ENCODE data around the gene CTIF.
"Not testable (repeated sequence)": the region's sequence is repeated elsewhere in the genome, so short reads cannot be mapped to it uniquely, and the experiment has no call there.

Gene CTIF

GRCh38 chr18:48810805-48811204, 272.0 kb downstream of the CTIF start:
- H3K27ac Mint-ChIP-seq: no peak overlapping the region
- H3K9me3 Mint-ChIP-seq: no peaks in the 10 kb centered on the region
- peaks cover 50% of the 10 kb centered on the region for H3K4me1 Mint-ChIP-seq
- TF ChIP-seq CTCF (IDR thresholded peaks at IDR 0.05): no peak
- no peak overlapping the region for H3K4me3 Mint-ChIP-seq
- H3K27me3 Mint-ChIP-seq (ENCODE audit: low read depth, poor library complexity): no peaks in the 10 kb centered on the region
- no peak for DNase-seq
- peaks cover 3% of the 10 kb centered on the region for H3K36me3 Mint-ChIP-seq (ENCODE audit: low read depth)

GRCh38 chr18:48811401-48811800, 272.6 kb downstream of the CTIF start:
- Mint-ChIP-seq H3K4me1 (peaks cover 44% of the 10 kb centered on the region), H3K36me3 (ENCODE audit: low read depth) (peaks cover 8% of the 10 kb centered on the region), H3K4me3 (no peak overlapping the region), H3K27ac (no peak overlapping the region), H3K9me3 (no peaks in the 10 kb centered on the region), H3K27me3 (ENCODE audit: low read depth, poor library complexity) (no peaks in the 10 kb centered on the region)
- no peak for DNase-seq
- no peak for TF ChIP-seq CTCF (IDR thresholded peaks at IDR 0.05)

- DNase-seq; H3K27me3 Mint-ChIP-seq (ENCODE audit: low read depth, poor library complexity); H3K4me3 Mint-ChIP-seq; H3K9me3 Mint-ChIP-seq; H3K27ac Mint-ChIP-seq: not testable (repeated sequence)
- Mint-ChIP-seq H3K36me3 (ENCODE audit: low read depth) (peaks cover 12% of the 10 kb centered on the region), H3K4me1 (peaks cover 42% of the 10 kb centered on the region)
Observed at GRCh38 chr18:48811977-48812451, 273.2 kb downstream of the CTIF start.

DNA sequence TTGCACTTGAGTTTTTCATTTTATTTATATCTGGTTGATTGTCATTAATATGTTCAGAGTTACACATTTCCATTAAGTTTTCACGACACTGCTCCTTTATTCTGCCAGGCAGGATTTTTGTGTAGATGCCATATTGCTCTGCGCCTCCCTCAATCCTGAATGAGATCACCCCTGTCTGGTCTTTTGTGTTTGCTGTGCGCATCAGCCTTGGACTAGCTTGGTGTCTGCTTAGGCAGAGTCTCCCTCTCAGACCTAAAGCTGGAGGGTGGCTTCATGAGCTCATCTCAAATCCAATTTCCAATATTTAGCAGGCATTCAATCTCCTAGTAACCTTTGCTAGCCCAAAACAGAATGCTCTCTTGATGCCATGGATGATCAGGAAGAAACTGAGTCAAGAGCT, 274.5 kb downstream of the CTIF start:
- no peak for DNase-seq
- peaks cover 18% of the 10 kb centered on the region for H3K36me3 Mint-ChIP-seq (ENCODE audit: low read depth)
- H3K9me3 Mint-ChIP-seq: no peaks in the 10 kb centered on the region
- no peak overlapping the region for H3K27ac Mint-ChIP-seq
- H3K4me3 Mint-ChIP-seq: no peak overlapping the region
- TF ChIP-seq CTCF (IDR thresholded peaks at IDR 0.05): no peak
- peaks cover 4% of the 10 kb centered on the region for H3K27me3 Mint-ChIP-seq (ENCODE audit: low read depth, poor library complexity)
- peaks cover 42% of the 10 kb centered on the region for H3K4me1 Mint-ChIP-seq

DNA sequence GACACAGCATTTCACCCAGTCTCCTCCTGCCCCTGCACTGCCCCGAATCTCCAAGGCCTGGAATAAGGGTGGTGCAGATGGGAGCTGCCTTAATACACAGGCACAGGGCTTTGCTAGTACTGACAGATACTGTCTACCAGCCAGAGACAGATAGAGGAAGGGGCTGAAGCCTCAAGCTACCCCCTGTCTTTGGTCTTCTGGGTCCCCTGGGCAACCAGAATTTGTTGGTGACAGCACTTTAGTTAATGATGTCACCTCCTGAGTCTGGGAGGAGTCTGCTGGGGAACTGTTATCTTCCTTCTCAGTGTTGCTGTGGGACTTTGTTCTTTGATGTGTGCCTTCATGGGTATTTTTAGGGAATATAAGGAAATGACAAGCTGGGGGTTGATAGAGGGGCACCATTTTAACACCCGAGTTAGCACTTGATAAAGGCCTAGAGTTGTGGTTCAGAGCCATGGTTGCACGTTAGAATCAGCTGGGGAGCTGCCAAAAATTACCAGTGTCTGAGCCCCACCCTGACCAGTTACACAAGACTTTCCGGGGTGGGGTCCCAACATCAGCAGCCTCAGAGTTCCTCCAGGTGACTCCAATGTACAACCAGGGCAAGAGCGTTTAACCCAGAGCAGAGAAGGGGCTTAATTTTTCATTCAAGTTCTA, 275.1 kb downstream of the CTIF start:
- no peak for TF ChIP-seq CTCF (IDR thresholded peaks at IDR 0.05)
- no peak overlapping the region for H3K27ac Mint-ChIP-seq

GRCh38 chr18:48814490-48815178, 275.8 kb downstream of the CTIF start:
- Mint-ChIP-seq H3K27ac (no peak overlapping the region), H3K4me1 (peaks cover 39% of the 10 kb centered on the region), H3K9me3 (no peaks in the 10 kb centered on the region), H3K27me3 (ENCODE audit: low read depth, poor library complexity) (peaks cover 7% of the 10 kb centered on the region), H3K36me3 (ENCODE audit: low read depth) (peaks cover 24% of the 10 kb centered on the region), H3K4me3 (no peak overlapping the region)
- no peak for DNase-seq
- TF ChIP-seq CTCF (IDR thresholded peaks at IDR 0.05): no peak

More for the DNA sequence above, 275.1 kb downstream of the CTIF start:
- Mint-ChIP-seq H3K4me3 (no peak overlapping the region), H3K4me1 (peaks cover 43% of the 10 kb centered on the region), H3K9me3 (no peaks in the 10 kb centered on the region), H3K36me3 (ENCODE audit: low read depth) (peaks cover 24% of the 10 kb centered on the region), H3K27me3 (ENCODE audit: low read depth, poor library complexity) (peaks cover 4% of the 10 kb centered on the region)
- peak; percentile 0 for DNase-seq
